Left ventricle myocardium superior (tissue), 1 donor: ENCODE results near the gene KIF26B. TPM values are rescaled to one million over a fixed set of nuclear protein-coding genes. Genes with fewer than 3 reads are reported as not detected.

Source experiments
- ATAC-seq: fragments of 200-7000 bp; cut with Tn5 transposase; one replicate; pipeline ENCODE4 v1.9.1; 2020; ENCODE audit warnings: mild to moderate bottlenecking, moderate library complexity
- DNase-seq: peaks from one replicate; pipeline ENCODE4 v3.0.0-alpha.2; 2020
- intact Hi-C: fragments of 100-400 bp; cut with micrococcal nuclease; formaldehyde crosslinking; loops from one replicate; pipeline ENCODE4 v1.11.0; 2022
- total RNA-seq: library from RNA; stranded (reverse); fragmentation: NEBNext Ultra II Directional; extraction: Animal tissue kit (Norgen Biotek cat#: 25700); gene quantifications from one replicate; pipeline ENCODE4 v1.2.1, GENCODE V29; 2021
- donor health status: DM: no; HTN: yes; CAD: no; lungs with severe emphysema.

The KIF26B gene
- total RNA-seq, 1 donor from 2014 or later: 3.1 TPM

- ATAC-seq (no peak), DNase-seq (no peak)
- intact Hi-C loops: no loop called here
Observed at GRCh38 chr1:245361065-245361464, 206.3 kb downstream of the KIF26B start.

- intact Hi-C loops: no loop called here
- no peak for DNase-seq
- ATAC-seq: no peak
Observed at GRCh38 chr1:245361951-245362350, 207.2 kb downstream of the KIF26B start.

GRCh38 chr1:245363461-245364200 lies 208.8 kb downstream of the KIF26B start:
- ATAC-seq: no peak
- intact Hi-C loops: no loop called here
- DNase-seq: no peak

- ATAC-seq (peak; percentile 46), DNase-seq (no peak)
- intact Hi-C loops: no loop called here
Observed at GRCh38 chr1:245365095-245366020, 210.6 kb downstream of the KIF26B start.

- intact Hi-C loops: no loop called here
Observed at GRCh38 chr1:245366886-245367285, 212.1 kb downstream of the KIF26B start.

GRCh38 chr1:245370175-245370825 lies 215.5 kb downstream of the KIF26B start:
- intact Hi-C loops: no loop called here
- ATAC-seq (no peak), DNase-seq (no peak)

More at GRCh38 chr1:245366886-245367285, 212.1 kb downstream of the KIF26B start:
- no peak for DNase-seq
- no peak for ATAC-seq

- intact Hi-C loops: no loop called here
- DNase-seq (peak; percentile 55), ATAC-seq (peak; percentile 98)
Observed at GRCh38 chr1:245370905-245371581, 216.3 kb downstream of the KIF26B start.

GRCh38 chr1:245373131-245373530 lies 218.3 kb downstream of the KIF26B start:
- intact Hi-C loops: no loop called here
- no peak for DNase-seq
- no peak for ATAC-seq

GRCh38 chr1:245375789-245376460 lies 221.1 kb downstream of the KIF26B start:
- no peak for ATAC-seq
- intact Hi-C loops: no loop called here

GRCh38 chr1:245377854-245378253 lies 223.1 kb downstream of the KIF26B start:
- DNase-seq (no peak), ATAC-seq (no peak)
- intact Hi-C loops: no loop called here

More at GRCh38 chr1:245375789-245376460, 221.1 kb downstream of the KIF26B start:
- DNase-seq: no peak

GRCh38 chr1:245378311-245378722 lies 223.5 kb downstream of the KIF26B start:
- ATAC-seq (no peak), DNase-seq (no peak)
- intact Hi-C loops: no loop called here

GRCh38 chr1:245378745-245379144 lies 224.0 kb downstream of the KIF26B start:
- intact Hi-C loops: no loop called here
- DNase-seq (no peak), ATAC-seq (no peak)

GRCh38 chr1:245380790-245381535 lies 226.2 kb downstream of the KIF26B start:
- intact Hi-C loops: loop anchor here (10.0 kb wide), 1 partner anchor 226 kb away; the partner anchor contains the start of gene KIF26B
- ATAC-seq: no peak
- no peak for DNase-seq

- DNase-seq (no peak), ATAC-seq (no peak)
- intact Hi-C loops: loop anchor here (10.0 kb wide), 1 partner anchor 228 kb away; the partner anchor contains the start of gene KIF26B
Observed at GRCh38 chr1:245382981-245383380, 228.2 kb downstream of the KIF26B start.

- DNase-seq: no peak
- ATAC-seq: no peak
- intact Hi-C loops: loop anchor here (10.0 kb wide), 1 partner anchor 229 kb away; the partner anchor contains the start of gene KIF26B
Observed at GRCh38 chr1:245383396-245384330, 228.9 kb downstream of the KIF26B start.

- DNase-seq (no peak), ATAC-seq (no peak)
- intact Hi-C loops: loop anchor here (10.0 kb wide), 1 partner anchor 232 kb away; the partner anchor contains the start of gene KIF26B
Observed at GRCh38 chr1:245386297-245386971, 231.6 kb downstream of the KIF26B start.
